Prostate gland (tissue), 2 donors: Measurements from ENCODE around the gene FASN.

Experiments used
- CTCF ChIP-seq, 4 experiments: fragments of 200-600 bp in 2 of 4; fragments of 450-650 bp in 2 of 4; sonication (generic) in 2 of 4; IDR thresholded peaks; 1 replicate in 3 of 4; 2 replicates in 1 of 4; pipeline ENCODE4 v1.5.1; 2016 to 2019; ENCODE audit warnings: antibody characterized with exemption in 4 of 4, mild to moderate bottlenecking in 2 of 4, moderate library complexity in 2 of 4
- POLR2A ChIP-seq: fragments of 450-650 bp; IDR thresholded peaks from one replicate; pipeline ENCODE4 v1.6.1; 2016; ENCODE audit warnings: antibody characterized with exemption, mild to moderate bottlenecking
- POLR2AphosphoS5 ChIP-seq: sonication (generic); formaldehyde crosslinking; IDR thresholded peaks from one replicate; pipeline ENCODE4 v1.6.1; 2017; ENCODE audit warnings: antibody characterized with exemption

- TF ChIP-seq CTCF (IDR thresholded peaks at IDR 0.05): no peak
- TF ChIP-seq POLR2A: no peak
- TF ChIP-seq POLR2AphosphoS5: no peak
These were observed 43.5 kb downstream of the FASN start for GRCh38 chr17:82054351-82055022.
